Measurements from ENCODE around the gene NFKBIL1.
"Not testable (repeated sequence)": the region's sequence is repeated elsewhere in the genome, so short reads cannot be mapped to it uniquely, and the experiment has no call there.

NFKBIL1 gene
- 7.2 to 13.8 reads per million in 2 donors for total RNA-seq

GRCh38 chr6:31546958-31547726 is at the start of gene NFKBIL1:
TSS of gene NFKBIL1 (plus strand) at chr6:31547608. CDS start at chr6:31547695, 87 bp downstream.
- DNase-seq = peak; percentile 75

- DNase-seq = no peak
These were observed 48.7 kb upstream of the NFKBIL1 start for GRCh38 chr6:31498748-31499147.

- not testable (repeated sequence) for DNase-seq
These were observed 47.8 kb upstream of the NFKBIL1 start for GRCh38 chr6:31499648-31500047.

- no peak for DNase-seq
These were observed 44.8 kb upstream of the NFKBIL1 start for GRCh38 chr6:31502586-31502985.

GRCh38 chr6:31509036-31509435 is 38.4 kb upstream of the NFKBIL1 start:
- not testable (repeated sequence) for DNase-seq

GRCh38 chr6:31510007-31510406 is 37.4 kb upstream of the NFKBIL1 start:
- no peak for DNase-seq

GRCh38 chr6:31513456-31514165 is 33.8 kb upstream of the NFKBIL1 start:
- no peak for DNase-seq

GRCh38 chr6:31521835-31522234 is 25.6 kb upstream of the NFKBIL1 start:
- no peak for DNase-seq

GRCh38 chr6:31525553-31525931 is 21.9 kb upstream of the NFKBIL1 start:
- no peak for DNase-seq

- DNase-seq = no peak
These were observed 21.3 kb upstream of the NFKBIL1 start for GRCh38 chr6:31525932-31526591.

GRCh38 chr6:31528307-31528777 is 19.1 kb upstream of the NFKBIL1 start:
- DNase-seq = no peak

GRCh38 chr6:31528821-31529328 is 18.5 kb upstream of the NFKBIL1 start, which contains the start of gene MCCD1:
TSS of gene MCCD1 (plus strand) at chr6:31528962. CDS start at chr6:31529015, 53 bp downstream.
- DNase-seq = no peak

GRCh38 chr6:31529329-31530150 is 17.9 kb upstream of the NFKBIL1 start:
- no peak for DNase-seq

GRCh38 chr6:31530659-31531058 is 16.7 kb upstream of the NFKBIL1 start:
- no peak for DNase-seq

- DNase-seq = no peak
These were observed 16.2 kb upstream of the NFKBIL1 start for GRCh38 chr6:31531162-31531561.

- DNase-seq = no peak
These were observed 15.4 kb upstream of the NFKBIL1 start for GRCh38 chr6:31531771-31532643.

GRCh38 chr6:31532644-31533454 is 14.6 kb upstream of the NFKBIL1 start:
- DNase-seq = no peak

GRCh38 chr6:31533455-31533841 is 14.0 kb upstream of the NFKBIL1 start:
- no peak for DNase-seq

GRCh38 chr6:31534011-31534410 is 13.4 kb upstream of the NFKBIL1 start:
- DNase-seq = no peak

GRCh38 chr6:31534521-31535040 is 12.8 kb upstream of the NFKBIL1 start:
- no peak for DNase-seq
